ENCODE data around the gene MPPED1.

The MPPED1 gene

DNA sequence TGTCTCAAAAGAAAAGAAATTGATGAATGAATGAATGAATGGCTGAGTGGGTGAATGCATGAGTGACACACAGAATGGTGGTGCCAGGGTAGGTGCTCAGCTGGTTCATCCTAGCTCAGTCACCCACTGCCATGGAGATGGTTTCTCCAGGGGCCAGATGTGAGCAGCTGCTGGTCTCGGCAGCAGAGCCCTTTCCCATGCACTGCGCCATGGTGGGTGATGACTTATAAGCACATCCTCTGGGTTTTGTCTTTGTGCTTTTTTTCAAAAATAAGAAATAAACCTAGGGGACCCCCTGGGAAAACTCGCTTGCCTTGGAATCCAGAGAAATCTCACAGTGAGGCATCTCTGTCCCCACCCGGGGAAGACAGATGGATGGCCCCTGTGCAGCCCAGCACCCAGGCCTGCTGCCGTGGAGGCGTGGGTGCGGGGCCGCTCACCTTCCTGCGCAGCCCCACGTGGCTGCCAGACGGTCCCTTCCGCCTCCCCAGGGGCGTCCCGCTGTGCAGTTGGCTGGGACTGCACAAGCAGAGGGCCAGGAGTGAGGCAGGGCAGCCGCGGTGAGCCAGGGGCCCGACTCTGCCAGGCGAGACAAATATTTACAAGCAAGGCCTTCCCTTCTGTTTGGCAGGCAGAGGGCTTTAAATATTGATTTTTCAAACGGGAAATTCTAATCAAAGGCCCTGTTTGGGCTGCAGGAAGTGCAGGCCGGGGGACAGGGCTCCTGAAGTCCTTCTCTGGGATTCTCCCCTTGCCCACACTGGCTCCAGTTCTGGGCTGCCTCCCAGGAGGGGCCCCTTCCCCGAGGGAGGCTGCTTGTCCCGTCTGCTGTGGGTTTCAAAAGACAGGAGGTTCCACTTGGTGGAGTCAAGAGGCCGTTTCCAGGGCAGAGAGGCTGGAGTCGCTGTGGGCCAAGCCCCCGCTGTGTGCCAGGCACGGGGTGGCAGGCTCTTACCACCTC is 24.3 kb downstream of the MPPED1 start:
- H3K27ac ChIP-seq (ENCODE audit: low read depth, low read length): no peak overlapping the region
- H3K4me1 ChIP-seq (ENCODE audit: control insufficient read depth in 5 of 5, insufficient read depth in 5 of 5, low read length in 5 of 5): no peaks in the 10 kb centered on the region
- H3K27me3 ChIP-seq (ENCODE audit: control insufficient read depth in 5 of 5, insufficient read depth in 4 of 5, low read length in 5 of 5): peaks cover 15 to 43% (median 29%) of the 10 kb centered on the region in 5 donors
- no peaks in the 10 kb centered on the region for H3K9me3 ChIP-seq (ENCODE audit: control insufficient read depth in 5 of 5, low read length in 5 of 5)
- no peak overlapping the region for H3K9ac ChIP-seq (ENCODE audit: low read length in 5 of 5)
- no peaks in the 10 kb centered on the region for H3K36me3 ChIP-seq (ENCODE audit: control insufficient read depth in 5 of 5, insufficient read depth in 5 of 5, low read length in 5 of 5)
- no peak overlapping the region for H3K4me3 ChIP-seq (ENCODE audit: low read depth in 1 of 5, low read length in 5 of 5)

GRCh38 chr22:43436868-43437267 is 25.1 kb downstream of the MPPED1 start:
- Histone ChIP-seq H3K27ac (ENCODE audit: low read depth, low read length) (no peak overlapping the region), H3K4me1 (ENCODE audit: control insufficient read depth in 5 of 5, insufficient read depth in 5 of 5, low read length in 5 of 5) (no peaks in the 10 kb centered on the region), H3K36me3 (ENCODE audit: control insufficient read depth in 5 of 5, insufficient read depth in 5 of 5, low read length in 5 of 5) (no peaks in the 10 kb centered on the region), H3K9ac (ENCODE audit: low read length in 5 of 5) (no peak overlapping the region), H3K9me3 (ENCODE audit: control insufficient read depth in 5 of 5, low read length in 5 of 5) (no peaks in the 10 kb centered on the region), H3K4me3 (ENCODE audit: low read depth in 1 of 5, low read length in 5 of 5) (no peak overlapping the region), H3K27me3 (ENCODE audit: control insufficient read depth in 5 of 5, insufficient read depth in 4 of 5, low read length in 5 of 5) (peaks cover 12 to 41% (median 27%) of the 10 kb centered on the region in 5 donors)

DNA sequence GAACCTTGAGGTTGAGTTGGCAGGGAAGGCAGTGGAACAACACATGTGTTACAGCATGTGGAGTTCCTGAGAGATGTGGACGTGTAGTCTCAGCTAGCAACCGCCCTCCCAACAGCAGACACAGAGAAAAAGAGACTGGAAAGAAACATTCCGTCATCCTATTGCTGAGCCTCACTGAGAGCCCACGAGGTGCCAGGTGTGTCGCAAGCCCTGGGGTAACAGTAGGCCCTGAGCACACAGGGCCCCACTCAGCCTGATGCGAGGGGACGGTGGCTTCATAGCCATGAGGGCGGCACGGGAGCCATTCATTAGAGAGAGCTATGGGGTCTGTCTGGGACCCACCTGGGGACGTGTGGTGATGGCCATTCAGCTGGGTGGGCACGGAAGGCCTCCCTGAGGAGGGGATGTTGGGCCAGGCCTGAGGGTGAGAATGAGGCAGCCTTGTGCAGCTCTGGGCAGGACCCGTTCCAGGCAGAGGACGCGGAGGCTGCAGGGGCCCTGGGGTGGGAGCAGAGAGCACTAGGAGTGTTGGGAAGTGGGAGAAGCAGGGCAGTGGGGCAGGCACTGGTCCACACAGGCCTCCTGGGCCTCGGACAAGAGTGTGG is 26.2 kb downstream of the MPPED1 start:
- Histone ChIP-seq H3K9me3 (ENCODE audit: control insufficient read depth in 5 of 5, low read length in 5 of 5) (no peaks in the 10 kb centered on the region), H3K27ac (ENCODE audit: low read depth, low read length) (no peak overlapping the region), H3K36me3 (ENCODE audit: control insufficient read depth in 5 of 5, insufficient read depth in 5 of 5, low read length in 5 of 5) (no peaks in the 10 kb centered on the region), H3K27me3 (ENCODE audit: control insufficient read depth in 5 of 5, insufficient read depth in 4 of 5, low read length in 5 of 5) (peaks cover 12 to 50% (median 22%) of the 10 kb centered on the region in 5 donors), H3K9ac (ENCODE audit: low read length in 5 of 5) (no peak overlapping the region), H3K4me1 (ENCODE audit: control insufficient read depth in 5 of 5, insufficient read depth in 5 of 5, low read length in 5 of 5) (no peaks in the 10 kb centered on the region), H3K4me3 (ENCODE audit: low read depth in 1 of 5, low read length in 5 of 5) (no peak overlapping the region)

DNA sequence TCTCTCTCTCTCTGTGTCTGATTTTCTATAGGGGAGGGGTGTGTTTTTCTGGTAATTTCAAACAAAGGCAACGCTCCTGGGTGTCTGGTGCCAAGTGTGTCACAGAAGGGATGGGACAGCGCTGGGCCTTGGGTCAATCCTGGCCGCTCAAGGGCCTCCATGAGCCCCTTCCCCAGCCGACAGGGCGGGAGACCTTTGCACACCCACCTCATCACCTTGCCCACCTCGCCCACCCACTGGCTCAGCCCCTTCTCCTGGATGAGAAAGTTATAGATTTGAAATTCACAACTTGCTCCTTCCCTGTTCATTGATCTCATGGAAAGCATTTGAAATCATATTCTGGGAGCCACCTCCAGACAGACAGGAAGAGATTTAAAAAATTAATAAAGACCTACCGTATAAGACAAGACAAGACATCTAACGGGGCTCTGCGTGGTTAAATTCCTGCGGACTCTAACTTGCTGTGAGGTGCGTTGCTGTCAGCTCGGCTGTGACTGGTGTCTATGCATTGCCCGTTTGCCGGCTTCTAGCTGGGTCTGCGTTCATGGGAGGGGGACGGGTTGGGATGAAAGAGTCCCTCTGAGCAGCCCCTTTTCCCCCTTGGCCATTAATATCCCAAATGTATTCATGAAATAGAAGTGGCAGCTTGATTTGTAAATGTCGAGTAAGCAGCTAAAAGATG is 27.0 kb downstream of the MPPED1 start:
- Histone ChIP-seq H3K36me3 (ENCODE audit: control insufficient read depth in 5 of 5, insufficient read depth in 5 of 5, low read length in 5 of 5) (no peaks in the 10 kb centered on the region), H3K9ac (ENCODE audit: low read length in 5 of 5) (no peak overlapping the region), H3K27me3 (ENCODE audit: control insufficient read depth in 5 of 5, insufficient read depth in 4 of 5, low read length in 5 of 5) (peaks cover 12 to 50% (median 22%) of the 10 kb centered on the region in 5 donors), H3K27ac (ENCODE audit: low read depth, low read length) (no peak overlapping the region), H3K4me3 (ENCODE audit: low read depth in 1 of 5, low read length in 5 of 5) (no peak overlapping the region), H3K9me3 (ENCODE audit: control insufficient read depth in 5 of 5, low read length in 5 of 5) (no peaks in the 10 kb centered on the region), H3K4me1 (ENCODE audit: control insufficient read depth in 5 of 5, insufficient read depth in 5 of 5, low read length in 5 of 5) (no peaks in the 10 kb centered on the region)

DNA sequence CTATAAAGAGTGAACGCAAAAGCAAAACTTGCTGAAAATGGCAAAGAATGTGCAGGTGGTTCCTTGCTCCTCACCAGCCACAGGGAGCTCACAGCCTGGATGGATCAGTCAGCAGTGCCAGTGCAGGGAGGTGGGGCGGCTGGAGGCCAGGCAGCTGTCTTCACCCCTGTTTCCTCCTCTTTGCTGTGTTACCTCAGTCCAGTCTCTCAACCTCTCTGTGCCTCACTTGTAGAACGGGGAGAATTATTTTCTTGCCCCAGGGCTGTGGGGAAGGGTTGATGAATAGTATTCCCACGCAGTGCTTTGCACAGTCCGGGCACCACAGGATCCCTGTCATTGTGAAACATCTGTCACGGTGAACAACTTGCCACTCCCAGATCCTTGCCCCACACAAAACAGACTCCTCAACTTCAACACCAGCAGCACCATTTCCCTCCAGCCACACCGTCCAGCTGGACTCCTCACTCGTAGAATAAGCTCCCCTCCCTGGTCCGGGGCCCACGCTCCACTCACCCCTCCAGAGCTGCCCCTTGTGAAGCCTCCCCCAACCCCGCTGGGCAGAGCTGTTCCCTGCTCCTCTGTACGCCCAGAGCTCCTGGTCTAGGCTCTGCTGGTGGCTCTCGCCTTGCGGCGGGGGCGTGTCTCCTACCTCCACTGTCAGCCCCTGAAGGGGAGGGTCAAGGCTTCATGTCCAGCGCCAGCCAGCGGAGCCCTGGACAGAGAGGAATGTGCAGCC is 27.7 kb downstream of the MPPED1 start:
- Histone ChIP-seq H3K27ac (ENCODE audit: low read depth, low read length) (no peak overlapping the region), H3K4me1 (ENCODE audit: control insufficient read depth in 5 of 5, insufficient read depth in 5 of 5, low read length in 5 of 5) (no peaks in the 10 kb centered on the region), H3K27me3 (ENCODE audit: control insufficient read depth in 5 of 5, insufficient read depth in 4 of 5, low read length in 5 of 5) (peaks cover 11 to 48% (median 19%) of the 10 kb centered on the region in 5 donors), H3K9ac (ENCODE audit: low read length in 5 of 5) (no peak overlapping the region), H3K36me3 (ENCODE audit: control insufficient read depth in 5 of 5, insufficient read depth in 5 of 5, low read length in 5 of 5) (no peaks in the 10 kb centered on the region), H3K9me3 (ENCODE audit: control insufficient read depth in 5 of 5, low read length in 5 of 5) (no peaks in the 10 kb centered on the region), H3K4me3 (ENCODE audit: low read depth in 1 of 5, low read length in 5 of 5) (no peak overlapping the region)

DNA sequence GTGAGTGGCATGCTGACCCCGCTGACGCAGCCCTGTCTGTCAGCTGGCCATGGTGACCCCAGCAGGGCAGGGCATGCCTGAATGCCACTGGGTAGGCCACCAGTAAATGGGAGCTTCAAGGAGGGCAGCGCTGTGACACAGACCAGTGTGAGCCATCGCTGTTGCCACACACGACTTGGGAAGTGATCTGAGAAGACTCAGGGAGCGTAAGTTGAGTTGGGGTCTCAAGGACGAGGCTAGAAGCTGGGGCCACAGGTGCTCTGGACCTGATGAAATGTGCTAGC is 28.2 kb downstream of the MPPED1 start:
- H3K9ac ChIP-seq (ENCODE audit: low read length in 5 of 5): no peak overlapping the region
- H3K27me3 ChIP-seq (ENCODE audit: control insufficient read depth in 5 of 5, insufficient read depth in 4 of 5, low read length in 5 of 5): peaks cover 6 to 44% (median 19%) of the 10 kb centered on the region in 5 donors
- no peaks in the 10 kb centered on the region for H3K9me3 ChIP-seq (ENCODE audit: control insufficient read depth in 5 of 5, low read length in 5 of 5)
- H3K4me3 ChIP-seq (ENCODE audit: low read depth in 1 of 5, low read length in 5 of 5): no peak overlapping the region
- H3K27ac ChIP-seq (ENCODE audit: low read depth, low read length): no peak overlapping the region
- no peaks in the 10 kb centered on the region for H3K4me1 ChIP-seq (ENCODE audit: control insufficient read depth in 5 of 5, insufficient read depth in 5 of 5, low read length in 5 of 5)
- H3K36me3 ChIP-seq (ENCODE audit: control insufficient read depth in 5 of 5, insufficient read depth in 5 of 5, low read length in 5 of 5): no peaks in the 10 kb centered on the region

DNA sequence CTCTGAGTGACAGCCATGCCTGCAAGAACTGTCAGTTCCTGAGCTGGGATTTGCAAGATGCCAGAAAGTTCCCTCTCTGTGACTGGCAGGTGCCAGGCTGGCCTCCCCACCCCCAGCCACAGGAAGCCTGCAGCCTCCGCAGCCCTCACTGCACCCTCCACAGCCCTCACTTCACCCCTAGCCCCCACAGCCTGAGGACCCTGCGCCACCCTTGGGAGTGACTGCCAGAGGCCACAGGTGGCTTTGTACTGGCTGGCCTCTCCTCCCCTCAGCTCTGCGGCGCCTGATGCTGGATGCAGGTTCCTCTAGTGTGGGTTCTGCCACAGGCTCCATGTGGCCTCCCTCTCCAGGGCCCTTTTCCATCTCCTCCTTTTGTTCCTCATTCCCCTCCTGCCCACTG is 28.7 kb downstream of the MPPED1 start:
- H3K9ac ChIP-seq (ENCODE audit: low read length in 5 of 5): no peak overlapping the region
- no peak overlapping the region for H3K27ac ChIP-seq (ENCODE audit: low read depth, low read length)
- no peaks in the 10 kb centered on the region for H3K9me3 ChIP-seq (ENCODE audit: control insufficient read depth in 5 of 5, low read length in 5 of 5)
- H3K4me3 ChIP-seq (ENCODE audit: low read depth in 1 of 5, low read length in 5 of 5): no peak overlapping the region
- H3K27me3 ChIP-seq (ENCODE audit: control insufficient read depth in 5 of 5, insufficient read depth in 4 of 5, low read length in 5 of 5): peaks cover 4 to 44% (median 19%) of the 10 kb centered on the region in 5 donors
- H3K4me1 ChIP-seq (ENCODE audit: control insufficient read depth in 5 of 5, insufficient read depth in 5 of 5, low read length in 5 of 5): no peaks in the 10 kb centered on the region
- H3K36me3 ChIP-seq (ENCODE audit: control insufficient read depth in 5 of 5, insufficient read depth in 5 of 5, low read length in 5 of 5): no peaks in the 10 kb centered on the region

DNA sequence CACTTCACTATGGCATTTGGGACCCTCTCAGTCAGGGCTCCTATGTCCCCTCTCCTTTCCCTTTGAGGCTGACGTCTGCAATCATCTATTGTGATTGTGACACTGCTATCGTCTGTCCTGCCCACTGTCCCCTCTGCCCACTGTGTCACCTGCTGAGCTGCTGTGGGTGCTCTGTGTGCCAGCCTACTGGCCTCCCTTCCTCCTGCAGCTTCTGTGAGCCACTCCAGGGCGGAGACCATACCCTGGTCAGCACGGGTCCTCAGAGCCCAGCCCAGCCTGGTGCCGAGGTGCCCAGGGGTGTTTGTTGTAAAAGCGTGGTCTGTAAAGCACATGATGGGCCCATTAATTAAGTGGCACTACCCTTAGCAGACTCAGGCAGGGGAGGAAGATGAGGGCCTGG is 29.4 kb downstream of the MPPED1 start:
- Histone ChIP-seq H3K4me3 (ENCODE audit: low read depth in 1 of 5, low read length in 5 of 5) (no peak overlapping the region), H3K36me3 (ENCODE audit: control insufficient read depth in 5 of 5, insufficient read depth in 5 of 5, low read length in 5 of 5) (no peaks in the 10 kb centered on the region), H3K27ac (ENCODE audit: low read depth, low read length) (no peak overlapping the region), H3K9ac (ENCODE audit: low read length in 5 of 5) (no peak overlapping the region), H3K4me1 (ENCODE audit: control insufficient read depth in 5 of 5, insufficient read depth in 5 of 5, low read length in 5 of 5) (peaks cover 0 to under 1% (median 0%) of the 10 kb centered on the region in 5 donors), H3K9me3 (ENCODE audit: control insufficient read depth in 5 of 5, low read length in 5 of 5) (no peaks in the 10 kb centered on the region), H3K27me3 (ENCODE audit: control insufficient read depth in 5 of 5, insufficient read depth in 4 of 5, low read length in 5 of 5) (peaks cover 4 to 44% (median 19%) of the 10 kb centered on the region in 5 donors)

DNA sequence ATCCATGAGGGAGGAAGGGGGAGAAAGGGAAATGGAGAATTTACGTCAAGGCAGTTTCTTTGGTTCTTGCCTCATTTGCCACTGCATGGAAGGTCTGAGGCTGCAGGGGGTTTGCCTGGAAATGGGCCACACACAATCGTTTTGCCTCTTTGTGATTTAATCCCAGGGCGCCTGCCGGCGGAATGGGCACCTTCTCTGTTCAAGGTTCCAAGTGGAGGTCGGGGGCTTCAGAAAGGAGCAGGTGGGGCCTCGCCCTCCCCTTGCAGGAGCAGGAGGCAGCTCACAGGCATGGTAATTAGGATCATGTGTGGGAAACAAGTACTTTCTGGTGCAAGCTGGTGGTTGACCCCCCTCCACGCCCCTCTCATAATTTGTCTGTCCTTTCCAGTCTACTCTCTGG is 29.9 kb downstream of the MPPED1 start:
- Histone ChIP-seq H3K9ac (ENCODE audit: low read length in 5 of 5) (no peak overlapping the region), H3K36me3 (ENCODE audit: control insufficient read depth in 5 of 5, insufficient read depth in 5 of 5, low read length in 5 of 5) (no peaks in the 10 kb centered on the region), H3K27me3 (ENCODE audit: control insufficient read depth in 5 of 5, insufficient read depth in 4 of 5, low read length in 5 of 5) (peaks cover 5 to 43% (median 17%) of the 10 kb centered on the region in 5 donors), H3K27ac (ENCODE audit: low read depth, low read length) (no peak overlapping the region), H3K9me3 (ENCODE audit: control insufficient read depth in 5 of 5, low read length in 5 of 5) (no peaks in the 10 kb centered on the region), H3K4me3 (ENCODE audit: low read depth in 1 of 5, low read length in 5 of 5) (no peak overlapping the region), H3K4me1 (ENCODE audit: control insufficient read depth in 5 of 5, insufficient read depth in 5 of 5, low read length in 5 of 5) (peaks cover 0 to 6% (median 0%) of the 10 kb centered on the region in 5 donors)

Measured in subcutaneous abdominal adipose tissue (tissue), 5 donors.